Gastrocnemius medialis (tissue), 4 donors: Measurements from ENCODE around the gene MYOD1. TPM values are rescaled to one million over a fixed set of nuclear protein-coding genes. Genes with fewer than 3 reads are reported as not detected.

Experiments used
- ATAC-seq, 2 donors: fragments of 150-250 bp; one replicate each; pipeline ENCODE4 v1.9.1; 2016
- DNase-seq, 2 donors: peaks; one replicate each; pipeline ENCODE4 v3.0.0-alpha.2; 2019
- H3K27ac ChIP-seq, 4 donors: fragments of 200-600 bp; sonication (generic); 1 replicate in 1 of 4; 2 replicates in 3 of 4; pipeline ENCODE4 v1.5.1; 2016 to 2018; ENCODE audit warnings: mild to moderate bottlenecking in 2 of 4, moderate library complexity in 1 of 4
- H3K27me3 ChIP-seq, 3 donors: fragments of 200-600 bp; sonication (generic) in 2 of 3; 1 replicate in 1 of 3; 2 replicates in 2 of 3; pipeline versions ENCODE4 v1.5.1 to v1.6.0; 2016 to 2019; ENCODE audit warnings: mild to moderate bottlenecking in 1 of 3, moderate library complexity in 1 of 3
- H3K36me3 ChIP-seq, 2 donors: fragments of 200-600 bp; sonication (generic) in 1 of 2; one replicate each; pipeline ENCODE4 v1.5.1; 2017 to 2018
- H3K4me1 ChIP-seq, 2 donors: fragments of 200-600 bp; sonication (generic) in 1 of 2; one replicate each; pipeline ENCODE4 v1.5.1; 2016 to 2017; ENCODE audit warnings: mild to moderate bottlenecking in 2 of 2
- H3K4me3 ChIP-seq, 4 donors: fragments of 200-600 bp; sonication (generic) in 3 of 4; 1 replicate in 1 of 4; 2 replicates in 3 of 4; pipeline ENCODE4 v1.5.1; 2016 to 2019; ENCODE audit warnings: mild to moderate bottlenecking in 2 of 4
- H3K9me3 ChIP-seq, 3 donors: fragments of 200-600 bp; sonication (generic) in 2 of 3; 1 replicate in 1 of 3; 2 replicates in 2 of 3; pipeline ENCODE4 v1.5.1; 2016 to 2019
- CTCF ChIP-seq, 5 experiments: fragments of 450-650 bp in 3 of 5; fragments of 200-600 bp in 2 of 5; sonication (generic) in 2 of 5; IDR thresholded peaks in 4 of 5; conservative IDR thresholded peaks in 1 of 5; 1 replicate in 4 of 5; 2 replicates in 1 of 5; pipeline ENCODE4 v1.5.1; 2016 to 2019; ENCODE audit warnings: antibody characterized with exemption in 5 of 5, mild to moderate bottlenecking in 3 of 5, moderate library complexity in 3 of 5
- POLR2A ChIP-seq, 2 donors: fragments of 450-650 bp; IDR thresholded peaks; one replicate each; pipeline ENCODE4 v1.6.1; 2017; ENCODE audit warnings: antibody characterized with exemption in 2 of 2, mild to moderate bottlenecking in 2 of 2, moderate library complexity in 2 of 2
- in situ Hi-C, 4 donors: fragments of 200-750 bp; cut with MboI; loops; one replicate each; pipeline versions ENCODE4 v1.15.0 to v1.8.0; 2017; ENCODE audit warnings: low sequenced_read_pairs in 4 of 4
- intact Hi-C: fragments of 100-400 bp; cut with DNase I; formaldehyde crosslinking; loops from one replicate; pipeline ENCODE4 v1.15.1; 2023; ENCODE audit warnings: low total_unique reads
- total RNA-seq, 4 donors: library from RNA; depleted of rRNA; stranded (reverse); fragments of >200 nt; gene quantifications; one replicate each; pipeline versions ENCODE4 v1.1.0 to v1.2.3, GENCODE V29; 2016

MYOD1 gene
- total RNA-seq, 4 donors from 2014 or later = 3.5 to 20.6 (median 10.4) TPM

GRCh38 chr11:17751558-17751957, 32.2 kb downstream of the MYOD1 start:
- in situ Hi-C loops = loop anchor here in 2 of 4 donors (10.0 kb wide), 1 partner anchor 223 kb away; no protein-coding TSS in a partner anchor
- TF ChIP-seq CTCF (IDR thresholded peaks at IDR 0.05 in 4 of 5, conservative IDR thresholded peaks at IDR 0.05 in 1 of 5) (no peak), POLR2A (IDR thresholded peaks at IDR 0.05) (no peak)
- Histone ChIP-seq H3K9me3 (no peaks in the 10 kb centered on the region), H3K4me1 (peaks cover 36 to 47% of the 10 kb centered on the region in 2 donors), H3K36me3 (no peaks in the 10 kb centered on the region), H3K4me3 (no peak overlapping the region), H3K27me3 (no peaks in the 10 kb centered on the region), H3K27ac (no peak overlapping the region)
- no peak for ATAC-seq
- no peak for DNase-seq
- intact Hi-C loops = no loop called here

- DNase-seq = no peak
- no peak for TF ChIP-seq CTCF (IDR thresholded peaks at IDR 0.05 in 4 of 5, conservative IDR thresholded peaks at IDR 0.05 in 1 of 5)
- no peak for TF ChIP-seq POLR2A (IDR thresholded peaks at IDR 0.05)
- H3K4me1 ChIP-seq = peaks cover 36 to 47% of the 10 kb centered on the region in 2 donors
- H3K27me3 ChIP-seq = no peaks in the 10 kb centered on the region
- intact Hi-C loops = loop anchor here (2.0 kb wide), 1 partner anchor 17 kb away; the partner anchor contains the start of gene KCNC1
- H3K36me3 ChIP-seq = no peaks in the 10 kb centered on the region
- in situ Hi-C loops = loop anchor here in 2 of 4 donors (10.0 kb wide), 1 partner anchor 223 kb away; no protein-coding TSS in a partner anchor
- no peak overlapping the region for H3K27ac ChIP-seq
- no peak for ATAC-seq
- H3K9me3 ChIP-seq = no peaks in the 10 kb centered on the region
- H3K4me3 ChIP-seq = no peak overlapping the region
These were observed 32.8 kb downstream of the MYOD1 start for GRCh38 chr11:17752144-17752543.

- ATAC-seq (peak; percentile 55 to 66), DNase-seq (peak; percentile 24 to 52)
- Histone ChIP-seq H3K9me3 (no peaks in the 10 kb centered on the region), H3K27me3 (no peaks in the 10 kb centered on the region), H3K27ac (peak overlapping the region; percentile 50 to 77 (median 67)), H3K36me3 (no peaks in the 10 kb centered on the region), H3K4me3 (no peak overlapping the region), H3K4me1 (peaks cover 36 to 47% of the 10 kb centered on the region in 2 donors)
- in situ Hi-C loops (loop anchor here in 2 of 4 donors (10.0 kb wide), 1 partner anchor 222 kb away; no protein-coding TSS in a partner anchor), intact Hi-C loops (loop anchor here (2.0 kb wide), 1 partner anchor 18 kb away; the partner anchor contains the start of gene KCNC1)
- no peak for TF ChIP-seq POLR2A (IDR thresholded peaks at IDR 0.05)
- TF ChIP-seq CTCF (IDR thresholded peaks at IDR 0.05 in 4 of 5, conservative IDR thresholded peaks at IDR 0.05 in 1 of 5) = no peak
These were observed 33.8 kb downstream of the MYOD1 start for GRCh38 chr11:17753153-17753552.

GRCh38 chr11:17753641-17754040, 34.3 kb downstream of the MYOD1 start:
- Histone ChIP-seq H3K9me3 (no peaks in the 10 kb centered on the region), H3K27ac (peak overlapping the region; percentile 50 to 77 (median 67)), H3K4me1 (peaks cover 36 to 47% of the 10 kb centered on the region in 2 donors), H3K36me3 (no peaks in the 10 kb centered on the region), H3K27me3 (no peaks in the 10 kb centered on the region), H3K4me3 (no peak overlapping the region)
- peak in 1 of 2 donors; percentile 72 for DNase-seq
- peak; percentile 78 to 80 for ATAC-seq
- intact Hi-C loops = loop anchor here (2.0 kb wide), 1 partner anchor 19 kb away; the partner anchor contains the start of gene KCNC1
- TF ChIP-seq POLR2A (IDR thresholded peaks at IDR 0.05) (no peak), CTCF (IDR thresholded peaks at IDR 0.05 in 4 of 5, conservative IDR thresholded peaks at IDR 0.05 in 1 of 5) (no peak)
- in situ Hi-C loops = loop anchor here in 2 of 4 donors (10.0 kb wide), 1 partner anchor 221 kb away; no protein-coding TSS in a partner anchor
